ENCODE results near the gene GPN1. TPM values are rescaled to one million over a fixed set of nuclear protein-coding genes. Genes with fewer than 3 reads are reported as not detected.
A peak's percentile ranks its signal among the peaks of the same experiment; 100 is the strongest.

GPN1 gene
- total RNA-seq, 1 experiment from 2014 or later, result 48.5 TPM

DNA sequence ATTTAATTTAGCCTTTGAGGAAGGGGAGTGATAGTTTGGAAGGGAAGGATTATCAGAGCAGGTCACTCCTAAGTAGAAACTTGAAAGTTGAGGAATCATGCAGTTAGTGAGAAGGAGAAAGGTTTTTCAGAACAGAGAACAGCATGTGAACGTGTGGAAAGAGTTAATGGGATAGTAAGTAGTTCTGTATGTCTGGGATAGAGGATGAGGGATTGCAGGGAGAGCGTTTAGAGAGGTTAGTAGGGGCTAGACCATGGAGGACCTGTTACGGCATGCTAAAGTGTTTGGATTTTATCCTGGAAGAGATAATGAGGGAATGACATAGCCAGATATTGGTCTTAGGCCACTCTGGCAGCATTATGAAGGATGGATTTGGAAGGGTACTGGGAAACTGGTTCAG lies 44.3 kb upstream of the GPN1 start:
- H3K4me1 Mint-ChIP-seq, result peaks cover 16 to 19% of the 10 kb centered on the region in 2 experiments
- Histone ChIP-seq H3T11ph (ENCODE audit: low read length) (no peak overlapping the region), H2BK5ac (ENCODE audit: insufficient read length, low read length) (no peak overlapping the region), H3K79me1 (ENCODE audit: insufficient read depth, low read depth, low read length, poor library complexity, severe bottlenecking) (no peaks in the 10 kb centered on the region), H3K9me3 (ENCODE audit: control insufficient read depth, low read depth, low read length) (no peaks in the 10 kb centered on the region), H3K9ac (ENCODE audit: extremely low read depth, insufficient read length, low read length) (peak overlapping the region; percentile 18), H3K23me2 (ENCODE audit: insufficient read length, low read depth, low read length, poor library complexity, severe bottlenecking) (peaks cover 5% of the 10 kb centered on the region), H2BK20ac (ENCODE audit: low read depth, low read length, poor library complexity, severe bottlenecking) (no peak overlapping the region), H4K91ac (ENCODE audit: insufficient read length, low read depth, low read length) (no peak overlapping the region), H3K79me2 (ENCODE audit: insufficient read depth, low read length) (peaks cover 27% of the 10 kb centered on the region), H3K56ac (ENCODE audit: insufficient read length, low read depth, low read length) (no peak overlapping the region), H4K20me1 (ENCODE audit: control insufficient read depth, insufficient read depth, insufficient read length) (no peaks in the 10 kb centered on the region), H2AK5ac (ENCODE audit: insufficient read length, low read length) (no peak overlapping the region), H2AFZ (ENCODE audit: low read length) (no peak overlapping the region), H3K18ac (ENCODE audit: insufficient read length, low read depth, low read length) (no peak overlapping the region), H3K27me3 (ENCODE audit: insufficient read depth, low read length) (no peaks in the 10 kb centered on the region), H3K27ac (ENCODE audit: insufficient read length, low read depth, low read length) (no peak overlapping the region), H4K5ac (ENCODE audit: insufficient read length, low read depth, low read length) (no peak overlapping the region), H3K4me1 (ENCODE audit: insufficient read depth, low read length) (0 out of 2 replicates have a peak, but pooled peaks cover 2% of the 10 kb centered on the region), H3K4me2 (ENCODE audit: insufficient read depth, insufficient read length, low read length) (peak overlapping the region; percentile 97), H3K4ac (ENCODE audit: low read depth, low read length) (no peak overlapping the region), H2BK120ac (ENCODE audit: low read depth, low read length, poor library complexity, severe bottlenecking) (no peak overlapping the region), H2BK12ac (ENCODE audit: insufficient read length, low read depth, low read length) (no peak overlapping the region), H4K8ac (replicated peaks; ENCODE audit: insufficient read length, low read depth, low read length) (no peak overlapping the region), H2BK15ac (ENCODE audit: low read depth, low read length) (no peak overlapping the region), H3K14ac (ENCODE audit: insufficient read depth, low read length) (no peak overlapping the region), H3K23ac (ENCODE audit: insufficient read length, low read depth, low read length) (no peak overlapping the region)
- peaks cover 8 to 18% of the 10 kb centered on the region in 2 experiments; a peak in 3 of 5 replicates for H3K9me3 Mint-ChIP-seq
- 100% methylated on average over 2 of the region's 3 CpGs for WGBS (ENCODE audit: extremely low coverage, insufficient read length, low lambda C conversion rate)
- no peak for DNase-seq
- no peak overlapping the region for H3K27ac Mint-ChIP-seq
- TF ChIP-seq, protein P1, sequence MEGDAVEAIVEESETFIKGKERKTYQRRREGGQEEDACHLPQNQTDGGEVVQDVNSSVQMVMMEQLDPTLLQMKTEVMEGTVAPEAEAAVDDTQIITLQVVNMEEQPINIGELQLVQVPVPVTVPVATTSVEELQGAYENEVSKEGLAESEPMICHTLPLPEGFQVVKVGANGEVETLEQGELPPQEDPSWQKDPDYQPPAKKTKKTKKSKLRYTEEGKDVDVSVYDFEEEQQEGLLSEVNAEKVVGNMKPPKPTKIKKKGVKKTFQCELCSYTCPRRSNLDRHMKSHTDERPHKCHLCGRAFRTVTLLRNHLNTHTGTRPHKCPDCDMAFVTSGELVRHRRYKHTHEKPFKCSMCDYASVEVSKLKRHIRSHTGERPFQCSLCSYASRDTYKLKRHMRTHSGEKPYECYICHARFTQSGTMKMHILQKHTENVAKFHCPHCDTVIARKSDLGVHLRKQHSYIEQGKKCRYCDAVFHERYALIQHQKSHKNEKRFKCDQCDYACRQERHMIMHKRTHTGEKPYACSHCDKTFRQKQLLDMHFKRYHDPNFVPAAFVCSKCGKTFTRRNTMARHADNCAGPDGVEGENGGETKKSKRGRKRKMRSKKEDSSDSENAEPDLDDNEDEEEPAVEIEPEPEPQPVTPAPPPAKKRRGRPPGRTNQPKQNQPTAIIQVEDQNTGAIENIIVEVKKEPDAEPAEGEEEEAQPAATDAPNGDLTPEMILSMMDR (conservative IDR thresholded peaks at IDR 0.05), result no peak
- H3K27me3 Mint-ChIP-seq (ENCODE audit: low read depth), result peaks cover 30% of the 10 kb centered on the region
- peaks cover 0 to 4% (median 3%) of the 10 kb centered on the region in 3 experiments; a peak in 4 of 7 replicates for H3K36me3 Mint-ChIP-seq (ENCODE audit: insufficient read depth in 1 of 3, low read depth in 3 of 3)
- H3K4me3 Mint-ChIP-seq, result peak overlapping the region; percentile 98 to 99
